H1 (cell line): Measurements from ENCODE around the gene ZBTB20. TPM values are rescaled to one million over a fixed set of nuclear protein-coding genes. Genes with fewer than 3 reads are reported as not detected.

Source experiments
- CTCF ChIA-PET: fragments of 300-600 bp; sonication (Branson Sonifier 250); formaldehyde crosslinking; loops from one replicate; lab custom pipeline; 2021; ENCODE audit not compliant: partially characterized antibody; lab: Charles Lee
- POLR2A ChIA-PET: fragments of 300-600 bp; sonication (Branson Sonifier 250); formaldehyde crosslinking; loops from one replicate; lab custom pipeline; 2021; ENCODE audit warnings: inconsistent platforms; ENCODE audit not compliant: partially characterized antibody; lab: Charles Lee
- DNase-seq, 2 experiments: peaks; one replicate each; pipeline versions ENCODE4 v3.0.0 to v3.0.0-alpha.2; 2010 to 2022; ENCODE audit warnings: low spot score in 2 of 2, low read depth in 1 of 2, mixed read lengths in 1 of 2
- FAIRE-seq: peaks from 2 replicates; lab custom pipeline; 2011; peaks lifted over from hg19 to GRCh38; lab: Jason Lieb, UNC
- H2AFZ ChIP-seq: 2 replicates; pipeline ENCODE4 v1.8.1; 2012; ENCODE audit warnings: low read length, inconsistent platforms
- H2AK5ac ChIP-seq: 2 replicates; pipeline ENCODE4 v1.6.1; 2013; ENCODE audit warnings: low read depth, low read length
- H2BK120ac ChIP-seq: replicated peaks from 2 replicates; pipeline ENCODE3; 2013; ENCODE audit warnings: low read depth, low read length, inconsistent platforms
- H2BK12ac ChIP-seq: 2 replicates; pipeline ENCODE4 v1.6.1; 2013; ENCODE audit warnings: low read depth, low read length
- H2BK15ac ChIP-seq: 2 replicates; pipeline ENCODE4 v1.6.1; 2013; ENCODE audit warnings: low read length
- H2BK20ac ChIP-seq: 2 replicates; pipeline ENCODE4 v1.6.1; 2013; ENCODE audit warnings: low read length
- H2BK5ac ChIP-seq: 2 replicates; pipeline ENCODE4 v1.6.1; 2013; ENCODE audit warnings: low read depth, low read length
- H3K14ac ChIP-seq: 2 replicates; pipeline ENCODE4 v1.6.1; 2013; ENCODE audit warnings: inconsistent platforms; ENCODE audit not compliant: insufficient read length
- H3K18ac ChIP-seq: 2 replicates; pipeline ENCODE4 v1.6.1; 2013; ENCODE audit warnings: low read length; ENCODE audit errors: extremely low read depth
- H3K23ac ChIP-seq: 2 replicates; pipeline ENCODE4 v1.6.1; 2013; ENCODE audit warnings: inconsistent platforms; ENCODE audit not compliant: insufficient read length
- H3K23me2 ChIP-seq: 2 replicates; pipeline ENCODE4 v1.6.1; 2013; ENCODE audit warnings: low read depth, low read length
- H3K27ac ChIP-seq: 2 replicates; pipeline ENCODE4 v1.6.1; 2011; ENCODE audit warnings: low read depth, low read length, inconsistent platforms
- H3K27me3 ChIP-seq, 4 experiments: replicated peaks in 1 of 4; 1 replicate in 1 of 4; 2 replicates in 3 of 4; pipeline versions ENCODE4 v1.6.1 to v1.8.1; 2011 to 2013; ENCODE audit warnings: low read length in 3 of 4, mild to moderate bottlenecking in 3 of 4, inconsistent platforms in 2 of 4, mixed read lengths in 2 of 4, moderate library complexity in 1 of 4; ENCODE audit not compliant: control insufficient read depth in 3 of 4, insufficient read depth in 3 of 4; ENCODE audit errors: extremely low read depth in 1 of 4
- H3K36me3 ChIP-seq, 4 experiments: 2 replicates each; pipeline versions ENCODE4 v1.6.1 to v1.8.1; 2011 to 2013; ENCODE audit warnings: mild to moderate bottlenecking in 4 of 4, low read length in 3 of 4, moderate library complexity in 2 of 4, control low read depth in 1 of 4, inconsistent platforms in 1 of 4; ENCODE audit not compliant: insufficient read depth in 4 of 4, control insufficient read depth in 2 of 4
- H3K4ac ChIP-seq: replicated peaks from 2 replicates; pipeline ENCODE3; 2013; ENCODE audit warnings: low read length, low read depth, mixed read lengths, inconsistent platforms; ENCODE audit not compliant: insufficient read length
- H3K4me1 ChIP-seq, 4 experiments: replicated peaks in 1 of 4; 1 replicate in 1 of 4; 2 replicates in 3 of 4; pipeline versions ENCODE4 v1.6.1 to v1.8.1; 2011 to 2013; ENCODE audit warnings: low read length in 3 of 4, inconsistent platforms in 2 of 4, mixed read lengths in 1 of 4; ENCODE audit not compliant: insufficient read depth in 4 of 4, control insufficient read depth in 3 of 4
- H3K4me2 ChIP-seq, 2 experiments: 2 replicates each; pipeline versions ENCODE4 v1.6.1 to v1.8.1; 2011 to 2013; ENCODE audit warnings: low read depth in 2 of 2, low read length in 2 of 2, control low read depth in 1 of 2, inconsistent platforms in 1 of 2, mild to moderate bottlenecking in 1 of 2; ENCODE audit not compliant: insufficient read depth in 1 of 2
- H3K4me3 ChIP-seq, 4 experiments: fragments of 200-600, 300-600 bp in 1 of 4; sonication (generic), shearing (Covaris generic), sonication (Bioruptor Twin) in 1 of 4; 2 replicates each; pipeline versions ENCODE4 v1.5.1 to v1.8.1; 2011 to 2016; ENCODE audit warnings: low read length in 4 of 4, low read depth in 3 of 4, control low read depth in 2 of 4, inconsistent platforms in 2 of 4, mild to moderate bottlenecking in 2 of 4, mixed read lengths in 1 of 4, moderate library complexity in 1 of 4; ENCODE audit not compliant: insufficient read depth in 2 of 4; ENCODE audit errors: extremely low read depth in 1 of 4
- H3K56ac ChIP-seq: replicated peaks from 2 replicates; pipeline ENCODE3; 2013; ENCODE audit warnings: low read depth, mild to moderate bottlenecking, mixed read lengths, low read length, inconsistent platforms; ENCODE audit not compliant: insufficient read length
- H3K79me1 ChIP-seq: 2 replicates; pipeline ENCODE4 v1.6.1; 2013; ENCODE audit warnings: low read depth, low read length, control low read depth
- H3K79me2 ChIP-seq, 2 experiments: 2 replicates each; pipeline versions ENCODE4 v1.6.1 to v1.8.1; 2012 to 2013; ENCODE audit warnings: low read length in 2 of 2, mild to moderate bottlenecking in 2 of 2, inconsistent platforms in 1 of 2; ENCODE audit not compliant: insufficient read depth in 2 of 2, control insufficient read depth in 1 of 2
- H3K9ac ChIP-seq, 4 experiments: replicated peaks in 1 of 4; 1 replicate in 1 of 4; 2 replicates in 3 of 4; pipeline versions ENCODE4 v1.6.1 to v1.8.1; 2011 to 2013; ENCODE audit warnings: low read depth in 3 of 4, low read length in 3 of 4, control low read depth in 2 of 4, mild to moderate bottlenecking in 2 of 4, moderate library complexity in 2 of 4, inconsistent platforms in 1 of 4; ENCODE audit errors: extremely low read depth in 1 of 4
- H3K9me3 ChIP-seq, 2 experiments: 2 replicates each; pipeline versions ENCODE4 v1.6.1 to v1.8.1; 2012 to 2013; ENCODE audit warnings: mild to moderate bottlenecking in 2 of 2, moderate library complexity in 2 of 2, control low read depth in 1 of 2, inconsistent platforms in 1 of 2, low read depth in 1 of 2, low read length in 1 of 2, mixed read lengths in 1 of 2; ENCODE audit not compliant: insufficient read depth in 2 of 2
- H4K20me1 ChIP-seq, 2 experiments: replicated peaks in 1 of 2; 2 replicates each; pipeline versions ENCODE3 to v1.8.1; 2011 to 2013; ENCODE audit warnings: inconsistent platforms in 2 of 2, low read length in 2 of 2, mild to moderate bottlenecking in 1 of 2; ENCODE audit not compliant: insufficient read depth in 2 of 2, control insufficient read depth in 1 of 2
- H4K5ac ChIP-seq: 2 replicates; pipeline ENCODE4 v1.6.1; 2013; ENCODE audit warnings: low read length, low read depth, mixed read lengths, inconsistent platforms; ENCODE audit not compliant: insufficient read length
- H4K8ac ChIP-seq: 2 replicates; pipeline ENCODE4 v1.8.0; 2013; ENCODE audit warnings: mild to moderate bottlenecking, moderate library complexity, low read length, inconsistent platforms; ENCODE audit not compliant: insufficient read depth; ENCODE audit errors: extremely low read depth
- H4K91ac ChIP-seq: replicated peaks from 2 replicates; pipeline ENCODE3; 2013; ENCODE audit warnings: low read length, mixed read lengths, inconsistent platforms; ENCODE audit not compliant: insufficient read length
- CBX5 ChIP-seq: fragments of 300-800, 300-1000 bp; sonication (generic); IDR thresholded peaks from 2 replicates; pipeline ENCODE4 v1.7.1; 2016; ENCODE audit warnings: antibody characterized with exemption, low read length, low read depth
- RFX5 ChIP-seq: IDR thresholded peaks from 2 replicates; pipeline ENCODE4 v1.6.1; 2011; ENCODE audit warnings: low read depth, low read length, improper control_type of control experiment, borderline replicate concordance
- RNF2 ChIP-seq: fragments of 200-900, 300-1000 bp; sonication (generic); IDR thresholded peaks from 2 replicates; pipeline ENCODE4 v1.7.1; 2016; ENCODE audit warnings: borderline replicate concordance, low read depth, mild to moderate bottlenecking, antibody characterized with exemption, low read length; ENCODE audit not compliant: poor library complexity, severe bottlenecking; ENCODE audit errors: missing control alignments
- SAP30 ChIP-seq: fragments of 300-600 bp; sonication (generic); IDR thresholded peaks from 2 replicates; pipeline ENCODE4 v1.7.1; 2012; ENCODE audit warnings: low read length, moderate library complexity, mild to moderate bottlenecking, inconsistent platforms; ENCODE audit not compliant: insufficient read depth, insufficient replicate concordance
- SIN3A ChIP-seq, 2 experiments: IDR thresholded peaks in 1 of 2; conservative IDR thresholded peaks in 1 of 2; 2 replicates each; pipeline ENCODE4 v1.6.1; 2011 to 2012; ENCODE audit warnings: low read length in 2 of 2, improper control_type of control experiment in 1 of 2, low read depth in 1 of 2, mild to moderate bottlenecking in 1 of 2
- SIX5 ChIP-seq: IDR thresholded peaks from 2 replicates; pipeline ENCODE4 v1.6.1; 2011; ENCODE audit warnings: mild to moderate bottlenecking, low read depth, low read length
- WGBS, 2 experiments: shearing (Covaris generic) in 1 of 2; methylation state at CpG; one replicate each; pipeline versions ENCODE4 v1.1.6 to v1.1.7; 2013 to 2015; ENCODE audit warnings: low lambda C conversion rate in 2 of 2, mixed read lengths in 2 of 2, inconsistent platforms in 1 of 2, low coverage in 1 of 2, missing lambda C conversion rate in 1 of 2; ENCODE audit not compliant: insufficient replicate concordance in 2 of 2, insufficient coverage in 1 of 2, insufficient read length in 1 of 2; ENCODE audit errors: extremely low coverage in 1 of 2, missing lambda C conversion rate in 1 of 2; 5-methylcytosine and 5-hydroxymethylcytosine counted together
- polyA plus RNA-seq, 7 experiments: library from polyadenylated mRNA; depleted of rRNA in 3 of 7; stranded (reverse) in 5 of 7; unstranded in 2 of 7; fragments of >200 nt in 5 of 7; fragments of 200-250 nt in 2 of 7; gene quantifications; 1 replicate in 5 of 7; 2 replicates in 1 of 7; 4 replicates in 1 of 7; pipeline versions ENCODE4 v1.2.1 to v1.2.3, GENCODE V29; 2011 to 2013; ENCODE audit warnings: missing spikeins in 2 of 7, mixed read lengths in 2 of 7
- total RNA-seq: library from RNA; stranded (reverse); fragmentation: NEBNext Ultra II Directional; extraction: Animal tissue kit (Norgen Biotek cat#: 25700); gene quantifications from 2 replicates; pipeline ENCODE4 v1.2.1, GENCODE V29; 2021

Gene ZBTB20
- total and polyA plus RNA-seq, 2 of the 8 experiments (the other 6 are each of a cell fraction or from before 2014, with no cell fraction given): 0.35 to 1.3 TPM

DNA sequence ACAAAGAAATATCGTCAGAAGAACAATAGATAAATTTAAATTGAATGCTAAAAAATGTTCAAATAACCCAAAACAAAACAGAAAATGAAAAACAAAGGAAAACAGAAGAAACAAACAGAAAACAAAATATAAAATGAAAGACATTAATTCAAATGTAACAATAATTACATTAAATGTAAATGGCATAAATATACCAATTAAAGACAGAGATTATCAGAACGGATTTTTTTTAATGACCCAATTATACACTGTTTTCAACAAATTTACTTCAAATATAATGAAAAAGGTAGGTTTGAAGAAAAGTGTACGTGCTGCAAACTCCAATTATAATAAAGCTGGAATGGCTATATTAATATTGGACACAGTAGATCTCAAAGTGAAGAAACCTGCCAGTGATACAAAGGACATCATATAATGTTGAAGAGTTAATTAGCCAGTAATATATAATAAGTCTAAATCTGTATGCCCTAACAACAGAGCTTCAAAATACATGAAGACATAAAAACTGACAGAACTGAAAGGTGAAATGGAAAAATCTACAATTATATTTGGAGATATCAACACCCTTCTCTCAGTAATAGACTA lies 193.8 kb downstream of the ZBTB20 start:
- FAIRE-seq: no peak
- no peak overlapping the region for H3K14ac ChIP-seq
- POLR2A ChIA-PET: no interaction called here

More for the DNA sequence above, 193.8 kb downstream of the ZBTB20 start:
- no peaks in the 10 kb centered on the region for H3K9me3 ChIP-seq
- no peak overlapping the region for H3K4me3 ChIP-seq
- H3K27me3 ChIP-seq: no peaks in the 10 kb centered on the region
- H3K4me2 ChIP-seq: no peak overlapping the region
- no peak overlapping the region for H2AK5ac ChIP-seq
- H3K23ac ChIP-seq: no peak overlapping the region
- 56% methylated on average over 3 of the region's 3 CpGs; no CpG with 5 or more reads in 1 of the 2 experiments for WGBS, 2 experiments
- H4K5ac ChIP-seq: no peak overlapping the region
- H3K79me1 ChIP-seq: no peaks in the 10 kb centered on the region
- DNase-seq: no peak
- no peak overlapping the region for H3K4ac ChIP-seq
- H3K79me2 ChIP-seq: no peaks in the 10 kb centered on the region
- no peak overlapping the region for H2BK5ac ChIP-seq
- H3K9ac ChIP-seq: no peak overlapping the region
- no peak overlapping the region for H3K56ac ChIP-seq
- no peak overlapping the region for H3K18ac ChIP-seq
- H4K20me1 ChIP-seq: no peaks in the 10 kb centered on the region
- no peak overlapping the region for H2AFZ ChIP-seq
- CTCF ChIA-PET: interaction anchor here (0.7 kb wide), 1 partner anchor 314 kb away, joined by 3 read pairs; no protein-coding TSS in a partner anchor
- no peak overlapping the region for H2BK15ac ChIP-seq
- no peak overlapping the region for H2BK12ac ChIP-seq
- H3K4me1 ChIP-seq: no peaks in the 10 kb centered on the region
- H4K8ac ChIP-seq: no peak overlapping the region
- no peaks in the 10 kb centered on the region for H3K23me2 ChIP-seq
- no peaks in the 10 kb centered on the region for H3K36me3 ChIP-seq
- H3K27ac ChIP-seq: no peak overlapping the region
- H4K91ac ChIP-seq: no peak overlapping the region
- no peak for TF ChIP-seq SAP30
- TF ChIP-seq RNF2: no peak
- TF ChIP-seq SIN3A (conservative IDR thresholded peaks at IDR 0.05 in 1 of 2, IDR thresholded peaks at IDR 0.05 in 1 of 2; ENCODE audit: low read depth in 1 of 2, low read length in 2 of 2): no peak
- TF ChIP-seq RFX5: no peak
- no peak for TF ChIP-seq CBX5
- TF ChIP-seq SIX5: no peak
- no peak overlapping the region for H2BK20ac ChIP-seq
- H2BK120ac ChIP-seq: no peak overlapping the region
